Esophagus muscularis mucosa (tissue), 4 donors: ENCODE data around the gene WDFY2. TPM values are rescaled to one million over a fixed set of nuclear protein-coding genes. Genes with fewer than 3 reads are reported as not detected.

Experiments used
- DNase-seq: peaks from one replicate; pipeline ENCODE4 v3.0.0-alpha.2; 2017; ENCODE audit errors: extremely low spot score
- H3K27ac ChIP-seq, 4 donors: fragments of 200-600 bp; sonication (generic); replicated peaks in 1 of 4; 1 replicate in 3 of 4; 2 replicates in 1 of 4; pipeline ENCODE4 v1.5.1; 2016 to 2019; ENCODE audit warnings: mild to moderate bottlenecking in 1 of 4
- H3K27me3 ChIP-seq, 4 donors: fragments of 200-600 bp; sonication (generic); one replicate each; pipeline versions ENCODE4 v1.5.1 to v1.6.0; 2016 to 2019
- H3K36me3 ChIP-seq, 4 donors: fragments of 200-600 bp; sonication (generic); one replicate each; pipeline ENCODE4 v1.5.1; 2016 to 2019
- H3K4me1 ChIP-seq, 4 donors: fragments of 200-600 bp; sonication (generic); one replicate each; pipeline ENCODE4 v1.5.1; 2016 to 2019
- H3K4me3 ChIP-seq, 4 donors: fragments of 200-600 bp; sonication (generic); 1 replicate in 2 of 4; 2 replicates in 2 of 4; pipeline ENCODE4 v1.5.1; 2016 to 2019; ENCODE audit warnings: mild to moderate bottlenecking in 4 of 4, moderate library complexity in 1 of 4
- H3K9me3 ChIP-seq, 4 donors: fragments of 200-600 bp; sonication (generic); 1 replicate in 3 of 4; 2 replicates in 1 of 4; pipeline ENCODE4 v1.5.1; 2016 to 2019
- EP300 ChIP-seq: sonication (generic); formaldehyde crosslinking; IDR thresholded peaks from one replicate; pipeline ENCODE4 v1.6.1; 2017; ENCODE audit warnings: antibody characterized with exemption
- POLR2A ChIP-seq: fragments of 450-650 bp; IDR thresholded peaks from one replicate; pipeline ENCODE4 v1.6.1; 2017; ENCODE audit warnings: antibody characterized with exemption, moderate library complexity, mild to moderate bottlenecking, low read depth
- POLR2AphosphoS5 ChIP-seq, 2 donors: sonication (generic); formaldehyde crosslinking; IDR thresholded peaks; one replicate each; pipeline ENCODE4 v1.6.1; 2017; ENCODE audit warnings: antibody characterized with exemption in 2 of 2
- WGBS: methylation state at CpG from one replicate; pipeline ENCODE4 v1.1.5; 2018; 5-methylcytosine and 5-hydroxymethylcytosine counted together
- intact Hi-C: fragments of 100-400 bp; cut with DNase I; formaldehyde crosslinking; loops from one replicate; pipeline ENCODE4 v1.15.1; 2023
- total RNA-seq, 4 donors: library from RNA; depleted of rRNA; stranded (reverse); fragments of >200 nt; gene quantifications; one replicate each; pipeline versions ENCODE4 v1.1.0 to v1.2.1, GENCODE V29; 2016
- TF ChIP-seq, protein P1 (sequence below), 3 experiments: fragments of 200-600 bp in 2 of 3; fragments of 450-650 bp in 1 of 3; sonication (generic) in 2 of 3; IDR thresholded peaks; one replicate each; pipeline ENCODE4 v1.5.1; 2017 to 2019; ENCODE audit warnings: antibody characterized with exemption in 3 of 3, mild to moderate bottlenecking in 2 of 3, moderate library complexity in 1 of 3

WDFY2 gene
- total RNA-seq, 4 donors from 2014 or later, result 4.7 to 8.7 (median 5.7) TPM

- peak; percentile 78 for DNase-seq
- Histone ChIP-seq H3K4me1 (peaks cover 13 to 35% (median 31%) of the 10 kb centered on the region in 4 donors), H3K27ac (no peak overlapping the region), H3K4me3 (no peak overlapping the region), H3K9me3 (no peaks in the 10 kb centered on the region), H3K27me3 (no peaks in the 10 kb centered on the region), H3K36me3 (peaks cover 0 to 8% (median 0%) of the 10 kb centered on the region in 4 donors)
- TF ChIP-seq, protein P1, sequence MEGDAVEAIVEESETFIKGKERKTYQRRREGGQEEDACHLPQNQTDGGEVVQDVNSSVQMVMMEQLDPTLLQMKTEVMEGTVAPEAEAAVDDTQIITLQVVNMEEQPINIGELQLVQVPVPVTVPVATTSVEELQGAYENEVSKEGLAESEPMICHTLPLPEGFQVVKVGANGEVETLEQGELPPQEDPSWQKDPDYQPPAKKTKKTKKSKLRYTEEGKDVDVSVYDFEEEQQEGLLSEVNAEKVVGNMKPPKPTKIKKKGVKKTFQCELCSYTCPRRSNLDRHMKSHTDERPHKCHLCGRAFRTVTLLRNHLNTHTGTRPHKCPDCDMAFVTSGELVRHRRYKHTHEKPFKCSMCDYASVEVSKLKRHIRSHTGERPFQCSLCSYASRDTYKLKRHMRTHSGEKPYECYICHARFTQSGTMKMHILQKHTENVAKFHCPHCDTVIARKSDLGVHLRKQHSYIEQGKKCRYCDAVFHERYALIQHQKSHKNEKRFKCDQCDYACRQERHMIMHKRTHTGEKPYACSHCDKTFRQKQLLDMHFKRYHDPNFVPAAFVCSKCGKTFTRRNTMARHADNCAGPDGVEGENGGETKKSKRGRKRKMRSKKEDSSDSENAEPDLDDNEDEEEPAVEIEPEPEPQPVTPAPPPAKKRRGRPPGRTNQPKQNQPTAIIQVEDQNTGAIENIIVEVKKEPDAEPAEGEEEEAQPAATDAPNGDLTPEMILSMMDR (IDR thresholded peaks at IDR 0.05), result no peak
- TF ChIP-seq POLR2AphosphoS5 (IDR thresholded peaks at IDR 0.05), result no peak
- no peak for TF ChIP-seq POLR2A
- TF ChIP-seq EP300, result no peak
- WGBS, result 79% methylated on average over 3 of the region's 3 CpGs
- intact Hi-C loops, result no loop called here
Observed at GRCh38 chr13:51733374-51734298, 149.4 kb downstream of the WDFY2 start.

DNA sequence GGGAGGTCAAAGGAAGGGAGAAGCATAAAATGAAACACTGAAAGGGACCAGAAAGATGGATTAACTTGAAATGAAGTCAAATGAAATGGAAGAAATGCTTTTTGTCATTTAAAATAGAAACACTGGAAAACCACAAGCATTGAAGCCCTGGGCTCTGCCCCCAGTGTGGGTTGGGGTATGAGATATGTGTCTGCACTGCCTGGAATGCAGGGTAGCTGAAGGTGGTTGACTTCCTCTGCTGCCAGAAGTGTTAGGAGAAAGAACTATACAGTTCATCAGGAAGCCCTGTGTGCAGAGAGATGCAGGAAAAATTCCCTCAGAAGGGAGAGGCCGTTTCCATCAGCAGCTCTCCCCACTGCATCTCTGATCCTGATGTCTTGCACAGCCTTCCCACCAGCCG lies 150.5 kb downstream of the WDFY2 start:
- Histone ChIP-seq H3K4me3 (no peak overlapping the region), H3K27me3 (no peaks in the 10 kb centered on the region), H3K4me1 (peaks cover 13 to 37% (median 28%) of the 10 kb centered on the region in 4 donors), H3K9me3 (no peaks in the 10 kb centered on the region), H3K36me3 (peaks cover 0 to 10% (median 4%) of the 10 kb centered on the region in 4 donors), H3K27ac (no peak overlapping the region)
- DNase-seq, result no peak
- 90% methylated on average over 2 of the region's 2 CpGs for WGBS
- intact Hi-C loops, result no loop called here
- TF ChIP-seq POLR2A (no peak), EP300 (no peak), POLR2AphosphoS5 (IDR thresholded peaks at IDR 0.05) (no peak)
- TF ChIP-seq, protein P1 (IDR thresholded peaks at IDR 0.05), result no peak

GRCh38 chr13:51737609-51738008 lies 153.3 kb downstream of the WDFY2 start:
- DNase-seq, result peak; percentile 17
- Histone ChIP-seq H3K4me3 (no peak overlapping the region), H3K27me3 (no peaks in the 10 kb centered on the region), H3K36me3 (peaks cover 0 to 32% (median 6%) of the 10 kb centered on the region in 4 donors), H3K4me1 (peaks cover 0 to 24% (median 13%) of the 10 kb centered on the region in 4 donors), H3K27ac (no peak overlapping the region), H3K9me3 (no peaks in the 10 kb centered on the region)
- WGBS, result 94% methylated on average over 3 of the region's 3 CpGs
- no peak for TF ChIP-seq POLR2A
- TF ChIP-seq, protein P1 (IDR thresholded peaks at IDR 0.05), result no peak
- intact Hi-C loops, result no loop called here

GRCh38 chr13:51738226-51738905 lies 154.1 kb downstream of the WDFY2 start:
- Histone ChIP-seq H3K4me3 (no peak overlapping the region), H3K4me1 (peaks cover 0 to 24% (median 13%) of the 10 kb centered on the region in 4 donors), H3K27ac (peak overlapping the region; percentile 44 to 71 (median 66)), H3K9me3 (no peaks in the 10 kb centered on the region), H3K36me3 (peaks cover 0 to 32% (median 6%) of the 10 kb centered on the region in 4 donors), H3K27me3 (no peaks in the 10 kb centered on the region)
- 93% methylated on average over 2 of the region's 2 CpGs for WGBS
- TF ChIP-seq, protein P1 (IDR thresholded peaks at IDR 0.05), result no peak
- TF ChIP-seq POLR2AphosphoS5 (IDR thresholded peaks at IDR 0.05) (no peak), EP300 (no peak), POLR2A (no peak)
- intact Hi-C loops, result no loop called here
- no peak for DNase-seq
